Neural progenitor cell (in vitro differentiated cells): ENCODE data around the gene DCAF8L2. TPM values are rescaled to one million over a fixed set of nuclear protein-coding genes. Genes with fewer than 3 reads are reported as not detected.
A peak's percentile ranks its signal among the peaks of the same experiment; 100 is the strongest.
"Not testable (repeated sequence)": the region's sequence is repeated elsewhere in the genome, so short reads cannot be mapped to it uniquely, and the experiment has no call there.

Source experiments
- DNase-seq: peaks from one replicate; pipeline ENCODE4 v3.0.0-alpha.2; 2016; ENCODE audit warnings: low spot score
- H2AFZ ChIP-seq: fragments of 200-600 bp; sonication (generic); replicated peaks from 2 replicates; pipeline ENCODE4 v1.6.1; 2016; ENCODE audit warnings: antibody characterized with exemption
- H3F3A ChIP-seq: fragments of 200-600 bp; sonication (generic); 2 replicates; pipeline ENCODE4 v1.6.1; 2016; ENCODE audit warnings: antibody characterized with exemption, low read depth
- H3K27ac ChIP-seq: fragments of 200-600 bp; sonication (generic); 2 replicates; pipeline ENCODE4 v1.5.1; 2016; ENCODE audit warnings: mild to moderate bottlenecking
- H3K27me3 ChIP-seq: fragments of 200-600 bp; sonication (generic); 2 replicates; pipeline ENCODE4 v1.6.1; 2016; ENCODE audit warnings: mild to moderate bottlenecking, moderate library complexity
- H3K36me3 ChIP-seq: fragments of 200-600 bp; sonication (generic); 2 replicates; pipeline ENCODE4 v1.5.1; 2016
- H3K4me1 ChIP-seq: fragments of 200-600 bp; sonication (generic); 2 replicates; pipeline ENCODE4 v1.6.1; 2016; ENCODE audit warnings: mixed run types
- H3K4me2 ChIP-seq: fragments of 200-600 bp; sonication (generic); 2 replicates; pipeline ENCODE4 v1.6.1; 2016
- H3K4me3 ChIP-seq: fragments of 200-600 bp; sonication (generic); 2 replicates; pipeline ENCODE4 v1.5.1; 2016
- H3K79me2 ChIP-seq: fragments of 200-600 bp; sonication (generic); 2 replicates; pipeline ENCODE4 v1.6.1; 2016; ENCODE audit warnings: low read depth
- H3K9ac ChIP-seq: fragments of 200-600 bp; sonication (generic); 2 replicates; pipeline ENCODE4 v1.6.1; 2016
- H3K9me3 ChIP-seq: fragments of 200-600 bp; sonication (generic); 2 replicates; pipeline ENCODE4 v1.5.1; 2016; ENCODE audit warnings: low read depth
- H4K20me1 ChIP-seq: fragments of 200-600 bp; sonication (generic); 2 replicates; pipeline ENCODE4 v1.6.1; 2016; ENCODE audit warnings: low read depth
- H3K27ac Mint-ChIP-seq: 3 replicates; pipeline ENCODE4 v1.8.0; 2021; ENCODE audit warnings: mixed read lengths
- H3K27me3 Mint-ChIP-seq: 2 replicates; pipeline ENCODE4 v1.8.0; 2022; ENCODE audit warnings: low read depth, mild to moderate bottlenecking, inconsistent platforms, moderate library complexity, mixed read lengths; ENCODE audit not compliant: insufficient read depth
- H3K36me3 Mint-ChIP-seq: 3 replicates; pipeline ENCODE4 v1.8.0; 2021; ENCODE audit warnings: mixed read lengths
- H3K4me1 Mint-ChIP-seq: 3 replicates; pipeline ENCODE4 v1.8.0; 2021; ENCODE audit warnings: mixed read lengths
- H3K4me3 Mint-ChIP-seq: 3 replicates; pipeline ENCODE4 v1.8.0; 2021; ENCODE audit warnings: mild to moderate bottlenecking, moderate library complexity, mixed read lengths
- H3K9me3 Mint-ChIP-seq: 3 replicates; pipeline ENCODE4 v1.8.0; 2020; ENCODE audit warnings: mixed read lengths
- EZH2 ChIP-seq: fragments of 200-600 bp; sonication (generic); IDR thresholded peaks from 2 replicates; pipeline ENCODE4 v1.6.1; 2017; ENCODE audit warnings: antibody characterized with exemption, mild to moderate bottlenecking, moderate library complexity
- EZH2phosphoT487 ChIP-seq: fragments of 200-600 bp; sonication (generic); IDR thresholded peaks from 2 replicates; pipeline ENCODE4 v1.6.1; 2017; ENCODE audit warnings: antibody characterized with exemption
- total RNA-seq: library from RNA; depleted of rRNA; stranded (reverse); fragments of >200 nt; gene quantifications from 2 replicates; pipeline ENCODE4 v1.2.3, GENCODE V29; 2015; ENCODE audit warnings: low replicate concordance
- TF ChIP-seq, protein P1 (sequence below): fragments of 200-600 bp; sonication (generic); IDR thresholded peaks from 2 replicates; pipeline ENCODE4 v1.5.1; 2017; ENCODE audit warnings: antibody characterized with exemption, mild to moderate bottlenecking

DCAF8L2 gene
- total RNA-seq, 1 donor from 2014 or later = not detected

DNA sequence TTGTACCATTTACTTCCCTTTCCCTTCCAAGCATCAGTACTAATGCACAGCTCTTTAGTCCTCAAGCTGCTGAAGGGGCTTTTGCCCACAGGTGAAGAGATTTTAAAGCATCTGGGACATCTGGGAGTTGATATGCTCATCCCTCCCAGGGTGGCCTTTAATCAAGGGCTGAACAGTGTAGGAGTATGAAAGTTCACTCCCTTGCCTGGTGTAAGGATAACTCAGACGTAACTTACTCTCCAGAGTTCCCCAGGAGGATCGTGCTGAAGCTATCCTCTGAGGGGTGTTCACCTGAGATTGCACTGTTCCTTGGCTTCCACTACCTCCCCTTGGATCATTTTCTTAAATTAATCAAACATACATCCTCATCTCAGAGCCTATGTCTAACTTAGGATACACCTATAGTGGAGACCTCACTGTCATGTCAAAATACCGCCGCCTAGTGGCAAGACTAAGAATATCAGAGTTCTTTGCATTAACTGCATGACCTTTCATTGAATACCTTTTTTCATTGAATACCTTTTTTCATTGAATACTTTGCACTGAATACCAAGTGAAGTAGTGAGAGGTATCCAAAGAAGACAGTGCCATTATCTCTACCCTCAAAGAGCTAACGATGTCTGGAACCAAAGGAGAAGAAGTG lies 93.5 kb downstream of the DCAF8L2 start:
- TF ChIP-seq, protein P1, sequence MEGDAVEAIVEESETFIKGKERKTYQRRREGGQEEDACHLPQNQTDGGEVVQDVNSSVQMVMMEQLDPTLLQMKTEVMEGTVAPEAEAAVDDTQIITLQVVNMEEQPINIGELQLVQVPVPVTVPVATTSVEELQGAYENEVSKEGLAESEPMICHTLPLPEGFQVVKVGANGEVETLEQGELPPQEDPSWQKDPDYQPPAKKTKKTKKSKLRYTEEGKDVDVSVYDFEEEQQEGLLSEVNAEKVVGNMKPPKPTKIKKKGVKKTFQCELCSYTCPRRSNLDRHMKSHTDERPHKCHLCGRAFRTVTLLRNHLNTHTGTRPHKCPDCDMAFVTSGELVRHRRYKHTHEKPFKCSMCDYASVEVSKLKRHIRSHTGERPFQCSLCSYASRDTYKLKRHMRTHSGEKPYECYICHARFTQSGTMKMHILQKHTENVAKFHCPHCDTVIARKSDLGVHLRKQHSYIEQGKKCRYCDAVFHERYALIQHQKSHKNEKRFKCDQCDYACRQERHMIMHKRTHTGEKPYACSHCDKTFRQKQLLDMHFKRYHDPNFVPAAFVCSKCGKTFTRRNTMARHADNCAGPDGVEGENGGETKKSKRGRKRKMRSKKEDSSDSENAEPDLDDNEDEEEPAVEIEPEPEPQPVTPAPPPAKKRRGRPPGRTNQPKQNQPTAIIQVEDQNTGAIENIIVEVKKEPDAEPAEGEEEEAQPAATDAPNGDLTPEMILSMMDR = peak; percentile 69
- not testable (repeated sequence) for H3K4me1 ChIP-seq, H4K20me1 ChIP-seq, H3K27me3 Mint-ChIP-seq, H3K4me3 ChIP-seq, H3K36me3 ChIP-seq, H3K9ac ChIP-seq, H3K36me3 Mint-ChIP-seq, H3K79me2 ChIP-seq, H3K9me3 ChIP-seq, H3K27ac Mint-ChIP-seq, H3K27me3 ChIP-seq, H2AFZ ChIP-seq, H3K4me2 ChIP-seq, H3K27ac ChIP-seq, H3K9me3 Mint-ChIP-seq, H3F3A ChIP-seq, H3K4me1 Mint-ChIP-seq, H3K4me3 Mint-ChIP-seq
- peak; percentile 58 for DNase-seq

DNA sequence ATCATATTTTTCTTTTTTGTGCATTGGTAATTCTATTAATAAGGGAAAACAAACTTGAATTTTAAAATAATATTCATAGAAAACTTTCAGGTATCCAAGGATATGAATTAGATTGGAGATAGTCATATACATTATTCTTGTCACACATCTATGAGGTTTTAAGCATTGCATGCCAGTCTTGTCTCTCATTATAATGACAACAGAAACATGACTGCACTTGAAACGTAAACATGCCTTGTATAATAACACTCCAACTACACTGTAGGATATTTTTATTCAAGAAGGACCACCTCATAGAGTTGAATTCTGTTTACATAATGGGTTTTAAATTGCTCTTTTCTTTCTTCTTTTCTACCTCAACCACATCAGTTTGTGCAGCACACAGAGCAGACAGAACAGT lies 104.5 kb downstream of the DCAF8L2 start:
- TF ChIP-seq, protein P1 = no peak
- no peak for TF ChIP-seq EZH2phosphoT487
- TF ChIP-seq EZH2 = no peak
- Histone ChIP-seq H3K79me2 (no peaks in the 10 kb centered on the region), H3K4me2 (no peak overlapping the region), H3K27me3 (no peaks in the 10 kb centered on the region), H2AFZ (no peak overlapping the region), H3K9ac (no peak overlapping the region), H4K20me1 (no peaks in the 10 kb centered on the region), H3K27ac (no peak overlapping the region), H3F3A (no peaks in the 10 kb centered on the region), H3K9me3 (peaks cover 4% of the 10 kb centered on the region), H3K4me1 (no peaks in the 10 kb centered on the region), H3K36me3 (no peaks in the 10 kb centered on the region), H3K4me3 (no peak overlapping the region)
- Mint-ChIP-seq H3K9me3 (no peaks in the 10 kb centered on the region), H3K4me1 (no peaks in the 10 kb centered on the region), H3K4me3 (no peak overlapping the region), H3K27me3 (no peaks in the 10 kb centered on the region), H3K27ac (no peak overlapping the region), H3K36me3 (no peaks in the 10 kb centered on the region)
- no peak for DNase-seq

DNA sequence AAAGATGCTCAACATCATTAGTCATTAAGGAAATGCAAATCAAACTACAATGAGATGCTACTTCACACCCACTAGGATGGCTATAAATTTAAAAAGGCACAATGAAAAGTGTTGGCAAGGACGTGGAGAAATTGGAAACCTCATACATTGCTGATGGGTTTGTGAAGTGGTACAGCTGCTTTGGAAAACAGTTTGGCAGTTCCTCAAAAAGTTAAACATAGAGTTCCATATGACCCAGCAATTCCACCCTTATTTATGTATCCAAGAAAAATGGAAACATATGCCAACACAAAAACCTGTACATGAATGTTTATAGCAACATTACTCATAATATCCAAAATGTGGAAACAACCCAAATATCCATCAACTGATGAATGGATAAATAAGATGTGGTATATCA lies 116.4 kb downstream of the DCAF8L2 start:
- no peak overlapping the region for H3K9ac ChIP-seq
- H3K36me3 ChIP-seq = no peaks in the 10 kb centered on the region
- H3K27me3 ChIP-seq = no peaks in the 10 kb centered on the region
- Mint-ChIP-seq H3K4me1 (no peaks in the 10 kb centered on the region), H3K27ac (no peak overlapping the region), H3K27me3 (no peaks in the 10 kb centered on the region), H3K36me3 (no peaks in the 10 kb centered on the region), H3K4me3 (no peak overlapping the region), H3K9me3 (no peaks in the 10 kb centered on the region)
- H3K9me3 ChIP-seq = no peaks in the 10 kb centered on the region
- H2AFZ ChIP-seq = no peak overlapping the region
- H3K4me3 ChIP-seq = no peak overlapping the region
- no peak overlapping the region for H3K4me2 ChIP-seq
- no peak for DNase-seq
- H3F3A ChIP-seq = no peaks in the 10 kb centered on the region
- no peaks in the 10 kb centered on the region for H4K20me1 ChIP-seq
- TF ChIP-seq EZH2 = no peak
- TF ChIP-seq EZH2phosphoT487 = no peak
- TF ChIP-seq, protein P1 = no peak
- no peaks in the 10 kb centered on the region for H3K4me1 ChIP-seq
- H3K79me2 ChIP-seq = no peaks in the 10 kb centered on the region
- H3K27ac ChIP-seq = no peak overlapping the region
